ENCODE measurements around the gene NAGK.
"Not testable (repeated sequence)": the region's sequence is repeated elsewhere in the genome, so short reads cannot be mapped to it uniquely, and the experiment has no call there.

The NAGK gene

GRCh38 chr2:71074893-71075395 lies 6.5 kb downstream of the NAGK start:
- no peak overlapping the region for H4K8ac ChIP-seq (ENCODE audit: low read depth, low read length)
- no peak overlapping the region for H3K27ac ChIP-seq (replicated peaks; ENCODE audit: low read length)
- H3K23ac ChIP-seq (ENCODE audit: low read depth, low read length, poor library complexity), result no peak overlapping the region
- H4K91ac ChIP-seq (ENCODE audit: low read depth, low read length, poor library complexity), result no peak overlapping the region
- H3K36me3 ChIP-seq (replicated peaks in 1 of 2; ENCODE audit: control insufficient read depth in 2 of 2, insufficient read depth in 2 of 2, low read length in 2 of 2), result peaks cover 26 to 76% of the 10 kb centered on the region in 2 donors
- no peak overlapping the region for H3K4ac ChIP-seq (ENCODE audit: low read length)
- no peak overlapping the region for H2BK12ac ChIP-seq (ENCODE audit: low read length)
- H2AFZ ChIP-seq (ENCODE audit: low read length), result no peak overlapping the region
- no peaks in the 10 kb centered on the region for H3K9me3 ChIP-seq (replicated peaks in 1 of 2; ENCODE audit: control insufficient read depth in 2 of 2, insufficient read depth in 1 of 2, low read depth in 1 of 2, low read length in 2 of 2)
- no peak overlapping the region for H3K14ac ChIP-seq (ENCODE audit: low read length)
- H3K79me1 ChIP-seq (ENCODE audit: low read depth, low read length), result peaks cover 5% of the 10 kb centered on the region
- no peak overlapping the region for H2AK5ac ChIP-seq (ENCODE audit: low read depth, low read length)
- DNase-seq (ENCODE audit: low spot score), result no peak
- H3K4me3 ChIP-seq (ENCODE audit: low read length in 2 of 2), result no peak overlapping the region
- WGBS, 2 donors (ENCODE audit: extremely low coverage in 2 of 2, insufficient read length in 2 of 2, insufficient replicate concordance in 1 of 2), result no CpG with 5 or more reads among the region's 2 CpGs
- no peak overlapping the region for H2BK120ac ChIP-seq (ENCODE audit: low read depth, low read length)
- H2BK5ac ChIP-seq (ENCODE audit: low read length), result no peak overlapping the region
- H3K27me3 ChIP-seq (ENCODE audit: control insufficient read depth in 3 of 3, insufficient read depth in 3 of 3, low read depth in 1 of 3, low read length in 3 of 3), result no peaks in the 10 kb centered on the region
- H3K4me1 ChIP-seq (ENCODE audit: control insufficient read depth in 2 of 2, insufficient read depth in 1 of 2, low read depth in 1 of 2, low read length in 2 of 2), result no peaks in the 10 kb centered on the region
- no peak overlapping the region for H3K9ac ChIP-seq (ENCODE audit: low read depth, low read length, poor library complexity)
- no peak overlapping the region for H3K4me2 ChIP-seq (ENCODE audit: insufficient read depth, low read length, poor library complexity, severe bottlenecking)
- no peak overlapping the region for H3K18ac ChIP-seq (ENCODE audit: low read length)
- H2BK15ac ChIP-seq (ENCODE audit: low read length), result no peak overlapping the region

GRCh38 chr2:71078624-71079023 lies 10.2 kb downstream of the NAGK start:
- Histone ChIP-seq H2BK15ac (ENCODE audit: low read length) (no peak overlapping the region), H4K91ac (ENCODE audit: low read depth, low read length, poor library complexity) (no peak overlapping the region), H3K4me3 (ENCODE audit: low read length in 2 of 2) (no peak overlapping the region), H2BK12ac (ENCODE audit: low read length) (no peak overlapping the region), H3K4me1 (ENCODE audit: control insufficient read depth in 2 of 2, insufficient read depth in 1 of 2, low read depth in 1 of 2, low read length in 2 of 2) (no peaks in the 10 kb centered on the region), H3K4me2 (ENCODE audit: insufficient read depth, low read length, poor library complexity, severe bottlenecking) (no peak overlapping the region), H2AFZ (ENCODE audit: low read length) (no peak overlapping the region), H3K18ac (ENCODE audit: low read length) (no peak overlapping the region), H3K14ac (ENCODE audit: low read length) (no peak overlapping the region), H3K79me1 (ENCODE audit: low read depth, low read length) (no peaks in the 10 kb centered on the region), H3K36me3 (replicated peaks in 1 of 2; ENCODE audit: control insufficient read depth in 2 of 2, insufficient read depth in 2 of 2, low read length in 2 of 2) (peaks cover 15 to 52% of the 10 kb centered on the region in 2 donors), H2BK5ac (ENCODE audit: low read length) (no peak overlapping the region), H3K27me3 (ENCODE audit: control insufficient read depth in 3 of 3, insufficient read depth in 3 of 3, low read depth in 1 of 3, low read length in 3 of 3) (no peaks in the 10 kb centered on the region), H4K8ac (ENCODE audit: low read depth, low read length) (no peak overlapping the region), H3K27ac (replicated peaks; ENCODE audit: low read length) (no peak overlapping the region), H3K9me3 (replicated peaks in 1 of 2; ENCODE audit: control insufficient read depth in 2 of 2, insufficient read depth in 1 of 2, low read depth in 1 of 2, low read length in 2 of 2) (no peaks in the 10 kb centered on the region), H3K9ac (ENCODE audit: low read depth, low read length, poor library complexity) (no peak overlapping the region), H2AK5ac (ENCODE audit: low read depth, low read length) (no peak overlapping the region), H3K4ac (ENCODE audit: low read length) (no peak overlapping the region), H3K23ac (ENCODE audit: low read depth, low read length, poor library complexity) (no peak overlapping the region), H2BK120ac (ENCODE audit: low read depth, low read length) (no peak overlapping the region)
- no CpG with 5 or more reads among the region's 3 CpGs for WGBS, 2 donors (ENCODE audit: extremely low coverage in 2 of 2, insufficient read length in 2 of 2, insufficient replicate concordance in 1 of 2)
- no peak for DNase-seq (ENCODE audit: low spot score)

GRCh38 chr2:71082402-71083252 lies 14.2 kb downstream of the NAGK start:
- no peaks in the 10 kb centered on the region for H3K79me1 ChIP-seq (ENCODE audit: low read depth, low read length)
- no CpG with 5 or more reads among the region's 5 CpGs for WGBS, 2 donors (ENCODE audit: extremely low coverage in 2 of 2, insufficient read length in 2 of 2, insufficient replicate concordance in 1 of 2)
- H3K4me1 ChIP-seq (ENCODE audit: control insufficient read depth in 2 of 2, insufficient read depth in 1 of 2, low read depth in 1 of 2, low read length in 2 of 2), result no peaks in the 10 kb centered on the region
- H2BK12ac ChIP-seq (ENCODE audit: low read length), result no peak overlapping the region
- no peak overlapping the region for H3K23ac ChIP-seq (ENCODE audit: low read depth, low read length, poor library complexity)
- H3K4me3 ChIP-seq (ENCODE audit: low read length in 2 of 2), result no peak overlapping the region
- H3K14ac ChIP-seq (ENCODE audit: low read length), result no peak overlapping the region
- H2BK5ac ChIP-seq (ENCODE audit: low read length), result no peak overlapping the region
- H2BK15ac ChIP-seq (ENCODE audit: low read length), result no peak overlapping the region
- no peak overlapping the region for H4K8ac ChIP-seq (ENCODE audit: low read depth, low read length)
- no peak overlapping the region for H3K27ac ChIP-seq (replicated peaks; ENCODE audit: low read length)
- no peak overlapping the region for H3K18ac ChIP-seq (ENCODE audit: low read length)
- H3K4ac ChIP-seq (ENCODE audit: low read length), result no peak overlapping the region
- H3K27me3 ChIP-seq (ENCODE audit: control insufficient read depth in 3 of 3, insufficient read depth in 3 of 3, low read depth in 1 of 3, low read length in 3 of 3), result no peaks in the 10 kb centered on the region
- H2AK5ac ChIP-seq (ENCODE audit: low read depth, low read length), result no peak overlapping the region
- H3K9ac ChIP-seq (ENCODE audit: low read depth, low read length, poor library complexity), result no peak overlapping the region
- no peak overlapping the region for H2BK120ac ChIP-seq (ENCODE audit: low read depth, low read length)
- peaks cover 6 to 14% of the 10 kb centered on the region in 2 donors for H3K36me3 ChIP-seq (replicated peaks in 1 of 2; ENCODE audit: control insufficient read depth in 2 of 2, insufficient read depth in 2 of 2, low read length in 2 of 2)
- H4K91ac ChIP-seq (ENCODE audit: low read depth, low read length, poor library complexity), result no peak overlapping the region
- no peaks in the 10 kb centered on the region for H3K9me3 ChIP-seq (replicated peaks in 1 of 2; ENCODE audit: control insufficient read depth in 2 of 2, insufficient read depth in 1 of 2, low read depth in 1 of 2, low read length in 2 of 2)
- no peak for DNase-seq (ENCODE audit: low spot score)
- no peak overlapping the region for H3K4me2 ChIP-seq (ENCODE audit: insufficient read depth, low read length, poor library complexity, severe bottlenecking)
- no peak overlapping the region for H2AFZ ChIP-seq (ENCODE audit: low read length)

GRCh38 chr2:71083297-71083696 lies 14.8 kb downstream of the NAGK start:
- H3K9me3 ChIP-seq (replicated peaks in 1 of 2; ENCODE audit: control insufficient read depth in 2 of 2, insufficient read depth in 1 of 2, low read depth in 1 of 2, low read length in 2 of 2); H2BK120ac ChIP-seq (ENCODE audit: low read depth, low read length); H3K4ac ChIP-seq (ENCODE audit: low read length); H4K8ac ChIP-seq (ENCODE audit: low read depth, low read length); H3K14ac ChIP-seq (ENCODE audit: low read length); H3K18ac ChIP-seq (ENCODE audit: low read length); H3K4me1 ChIP-seq (ENCODE audit: control insufficient read depth in 2 of 2, insufficient read depth in 1 of 2, low read depth in 1 of 2, low read length in 2 of 2); H3K23ac ChIP-seq (ENCODE audit: low read depth, low read length, poor library complexity); H2BK12ac ChIP-seq (ENCODE audit: low read length); H2AFZ ChIP-seq (ENCODE audit: low read length); H3K4me3 ChIP-seq (ENCODE audit: low read length in 2 of 2); H3K27me3 ChIP-seq (ENCODE audit: control insufficient read depth in 3 of 3, insufficient read depth in 3 of 3, low read depth in 1 of 3, low read length in 3 of 3); H3K27ac ChIP-seq (replicated peaks; ENCODE audit: low read length); H3K9ac ChIP-seq (ENCODE audit: low read depth, low read length, poor library complexity); H3K4me2 ChIP-seq (ENCODE audit: insufficient read depth, low read length, poor library complexity, severe bottlenecking); H2BK5ac ChIP-seq (ENCODE audit: low read length); H3K79me1 ChIP-seq (ENCODE audit: low read depth, low read length); H2BK15ac ChIP-seq (ENCODE audit: low read length); H4K91ac ChIP-seq (ENCODE audit: low read depth, low read length, poor library complexity); H3K36me3 ChIP-seq (replicated peaks in 1 of 2; ENCODE audit: control insufficient read depth in 2 of 2, insufficient read depth in 2 of 2, low read length in 2 of 2); DNase-seq (ENCODE audit: low spot score); H2AK5ac ChIP-seq (ENCODE audit: low read depth, low read length): not testable (repeated sequence)
- no CpG with 5 or more reads among the region's 3 CpGs for WGBS, 2 donors (ENCODE audit: extremely low coverage in 2 of 2, insufficient read length in 2 of 2, insufficient replicate concordance in 1 of 2)
